PC-3 (cell line): ENCODE results near the gene HCAR3.
"Not testable (repeated sequence)": the region's sequence is repeated elsewhere in the genome, so short reads cannot be mapped to it uniquely, and the experiment has no call there.

Source experiments
- CTCF ChIP-seq: fragments of 300-600 bp; sonication (generic); conservative IDR thresholded peaks from 2 replicates; pipeline ENCODE4 v1.5.1; 2017; ENCODE audit warnings: antibody characterized with exemption, low read depth, mild to moderate bottlenecking, low read length
- EZH2 ChIP-seq: fragments of 300-600 bp; sonication (generic); IDR thresholded peaks from one replicate; pipeline ENCODE4 v1.6.1; 2017; ENCODE audit warnings: antibody characterized with exemption, mild to moderate bottlenecking, low read length; ENCODE audit not compliant: unreplicated experiment
- EZH2phosphoT487 ChIP-seq: fragments of 300-600 bp; sonication (generic); IDR thresholded peaks from 2 replicates; pipeline ENCODE4 v1.6.1; 2018; ENCODE audit warnings: mild to moderate bottlenecking, antibody characterized with exemption, low read length, borderline replicate concordance

GRCh38 chr12:122676015-122676414 lies 40.6 kb downstream of the HCAR3 start:
- not testable (repeated sequence) for TF ChIP-seq CTCF, EZH2, EZH2phosphoT487
